ENCODE measurements around the gene DMD. TPM values are rescaled to one million over a fixed set of nuclear protein-coding genes. Genes with fewer than 3 reads are reported as not detected.

DMD gene
- polyA plus RNA-seq, 1 donor from 2014 or later: 21.6 TPM

DNA sequence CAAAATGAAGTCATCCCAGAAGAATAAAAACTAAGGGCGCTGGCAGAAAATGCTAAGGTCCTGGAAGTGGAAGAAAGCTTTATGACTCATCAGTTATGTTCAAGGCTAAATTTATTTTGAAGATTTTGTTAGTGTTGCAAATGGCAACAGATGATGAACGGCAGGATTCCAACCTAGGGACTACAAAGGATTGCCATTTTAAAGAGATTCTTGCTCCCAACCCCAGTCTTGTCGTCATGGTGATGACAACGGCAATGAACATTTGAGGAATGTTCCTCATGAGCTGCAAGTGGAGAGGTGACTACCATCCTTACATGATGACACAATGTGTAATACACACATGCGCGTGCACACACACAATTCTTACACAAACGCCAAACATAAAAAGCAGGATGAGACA is 2085.1 kb downstream of the DMD start:
- Histone ChIP-seq H2AFZ (ENCODE audit: low read depth, low read length) (no peak overlapping the region), H3K4me3 (ENCODE audit: low read length) (no peak overlapping the region), H3K36me3 (ENCODE audit: insufficient read depth, low read length) (no peaks in the 10 kb centered on the region), H3K9me3 (ENCODE audit: low read length) (no peaks in the 10 kb centered on the region), H3K79me2 (replicated peaks; ENCODE audit: insufficient read depth, low read length) (no peaks in the 10 kb centered on the region), H4K20me1 (ENCODE audit: insufficient read depth) (no peaks in the 10 kb centered on the region), H3K9ac (ENCODE audit: low read length) (no peak overlapping the region), H3F3A (ENCODE audit: insufficient read depth, low read length, poor library complexity, severe bottlenecking) (no peaks in the 10 kb centered on the region), H3K27ac (ENCODE audit: low read length) (no peak overlapping the region), H3K9me2 (ENCODE audit: insufficient read depth, low read length) (no peaks in the 10 kb centered on the region), H3K27me3 (ENCODE audit: insufficient read depth, low read depth, low read length) (no peaks in the 10 kb centered on the region), H3K4me2 (ENCODE audit: low read length) (no peak overlapping the region)
- TF ChIP-seq, protein P1, sequence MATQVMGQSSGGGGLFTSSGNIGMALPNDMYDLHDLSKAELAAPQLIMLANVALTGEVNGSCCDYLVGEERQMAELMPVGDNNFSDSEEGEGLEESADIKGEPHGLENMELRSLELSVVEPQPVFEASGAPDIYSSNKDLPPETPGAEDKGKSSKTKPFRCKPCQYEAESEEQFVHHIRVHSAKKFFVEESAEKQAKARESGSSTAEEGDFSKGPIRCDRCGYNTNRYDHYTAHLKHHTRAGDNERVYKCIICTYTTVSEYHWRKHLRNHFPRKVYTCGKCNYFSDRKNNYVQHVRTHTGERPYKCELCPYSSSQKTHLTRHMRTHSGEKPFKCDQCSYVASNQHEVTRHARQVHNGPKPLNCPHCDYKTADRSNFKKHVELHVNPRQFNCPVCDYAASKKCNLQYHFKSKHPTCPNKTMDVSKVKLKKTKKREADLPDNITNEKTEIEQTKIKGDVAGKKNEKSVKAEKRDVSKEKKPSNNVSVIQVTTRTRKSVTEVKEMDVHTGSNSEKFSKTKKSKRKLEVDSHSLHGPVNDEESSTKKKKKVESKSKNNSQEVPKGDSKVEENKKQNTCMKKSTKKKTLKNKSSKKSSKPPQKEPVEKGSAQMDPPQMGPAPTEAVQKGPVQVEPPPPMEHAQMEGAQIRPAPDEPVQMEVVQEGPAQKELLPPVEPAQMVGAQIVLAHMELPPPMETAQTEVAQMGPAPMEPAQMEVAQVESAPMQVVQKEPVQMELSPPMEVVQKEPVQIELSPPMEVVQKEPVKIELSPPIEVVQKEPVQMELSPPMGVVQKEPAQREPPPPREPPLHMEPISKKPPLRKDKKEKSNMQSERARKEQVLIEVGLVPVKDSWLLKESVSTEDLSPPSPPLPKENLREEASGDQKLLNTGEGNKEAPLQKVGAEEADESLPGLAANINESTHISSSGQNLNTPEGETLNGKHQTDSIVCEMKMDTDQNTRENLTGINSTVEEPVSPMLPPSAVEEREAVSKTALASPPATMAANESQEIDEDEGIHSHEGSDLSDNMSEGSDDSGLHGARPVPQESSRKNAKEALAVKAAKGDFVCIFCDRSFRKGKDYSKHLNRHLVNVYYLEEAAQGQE (IDR thresholded peaks at IDR 0.05; ENCODE audit: borderline replicate concordance): no peak
- TF ChIP-seq POLR2AphosphoS5 (IDR thresholded peaks at IDR 0.05): no peak
- no peak for TF ChIP-seq MXI1 (conservative IDR thresholded peaks at IDR 0.05; ENCODE audit: poor library complexity, severe bottlenecking)
- TF ChIP-seq SMC3 (conservative IDR thresholded peaks at IDR 0.05; ENCODE audit: poor library complexity): no peak
- no peak for TF ChIP-seq EZH2 (IDR thresholded peaks at IDR 0.05; ENCODE audit: borderline replicate concordance, insufficient read depth, low read length, poor library complexity, severe bottlenecking)
- no peak for TF ChIP-seq RAD21 (conservative IDR thresholded peaks at IDR 0.05)
- no peak for TF ChIP-seq EP300 (conservative IDR thresholded peaks at IDR 0.05; ENCODE audit: poor library complexity, severe bottlenecking)
- TF ChIP-seq CTCF (IDR thresholded peaks at IDR 0.05; ENCODE audit: poor library complexity, severe bottlenecking): no peak
- no peak for TF ChIP-seq TAF1 (IDR thresholded peaks at IDR 0.05; ENCODE audit: low read depth)

DNA sequence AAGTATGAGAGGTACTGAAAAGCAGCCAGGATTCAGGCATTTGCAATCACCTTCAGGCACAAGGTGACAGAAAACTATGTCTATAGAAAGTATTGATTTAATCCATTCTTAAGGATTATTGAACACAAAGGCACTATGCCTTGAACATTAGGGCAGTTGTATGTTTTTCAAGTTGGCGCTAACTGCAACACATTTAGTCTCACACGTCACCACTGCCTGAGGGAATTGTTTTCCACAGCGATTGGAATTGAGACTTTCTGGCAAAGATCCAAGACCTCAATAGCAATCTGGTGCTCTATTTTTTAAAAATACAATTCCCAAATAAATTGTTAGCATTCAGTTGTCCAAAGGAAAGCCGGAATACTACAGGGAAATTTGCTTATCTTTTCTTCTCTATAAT is 2086.8 kb downstream of the DMD start:
- Histone ChIP-seq H3K9me3 (ENCODE audit: low read length) (no peaks in the 10 kb centered on the region), H3K36me3 (ENCODE audit: insufficient read depth, low read length) (no peaks in the 10 kb centered on the region), H2AFZ (ENCODE audit: low read depth, low read length) (no peak overlapping the region), H3K79me2 (replicated peaks; ENCODE audit: insufficient read depth, low read length) (no peaks in the 10 kb centered on the region), H3F3A (ENCODE audit: insufficient read depth, low read length, poor library complexity, severe bottlenecking) (no peaks in the 10 kb centered on the region), H3K4me2 (ENCODE audit: low read length) (no peak overlapping the region), H4K20me1 (ENCODE audit: insufficient read depth) (no peaks in the 10 kb centered on the region), H3K9me2 (ENCODE audit: insufficient read depth, low read length) (no peaks in the 10 kb centered on the region), H3K27ac (ENCODE audit: low read length) (no peak overlapping the region), H3K4me3 (ENCODE audit: low read length) (no peak overlapping the region), H3K27me3 (ENCODE audit: insufficient read depth, low read depth, low read length) (no peaks in the 10 kb centered on the region), H3K9ac (ENCODE audit: low read length) (no peak overlapping the region)
- no peak for TF ChIP-seq EZH2 (IDR thresholded peaks at IDR 0.05; ENCODE audit: borderline replicate concordance, insufficient read depth, low read length, poor library complexity, severe bottlenecking)
- TF ChIP-seq, protein P1 (IDR thresholded peaks at IDR 0.05; ENCODE audit: borderline replicate concordance): no peak
- TF ChIP-seq CTCF (IDR thresholded peaks at IDR 0.05; ENCODE audit: poor library complexity, severe bottlenecking): no peak
- TF ChIP-seq MXI1 (conservative IDR thresholded peaks at IDR 0.05; ENCODE audit: poor library complexity, severe bottlenecking): no peak
- no peak for TF ChIP-seq EP300 (conservative IDR thresholded peaks at IDR 0.05; ENCODE audit: poor library complexity, severe bottlenecking)
- TF ChIP-seq TAF1 (IDR thresholded peaks at IDR 0.05; ENCODE audit: low read depth): no peak
- no peak for TF ChIP-seq POLR2AphosphoS5 (IDR thresholded peaks at IDR 0.05)
- TF ChIP-seq SMC3 (conservative IDR thresholded peaks at IDR 0.05; ENCODE audit: poor library complexity): no peak
- no peak for TF ChIP-seq RAD21 (conservative IDR thresholded peaks at IDR 0.05)
